Caco-2 (cell line): ENCODE measurements around the gene TAP1. TPM values are rescaled to one million over a fixed set of nuclear protein-coding genes. Genes with fewer than 3 reads are reported as not detected.
A peak's percentile ranks its signal among the peaks of the same experiment; 100 is the strongest.
"Not testable (repeated sequence)": the region's sequence is repeated elsewhere in the genome, so short reads cannot be mapped to it uniquely, and the experiment has no call there.

ENCODE experiments used
- BruUV-seq: library from RNA; stranded (reverse); fragments of 400-500 nt; replicated peaks from 2 replicates; lab custom pipeline; 2021; lab: Mats Ljungman, UMichigan
- CTCF ChIA-PET: fragments of 300-600 bp; sonication (Branson Sonifier 250); formaldehyde crosslinking; loops from one replicate; lab custom pipeline; 2022; ENCODE audit warnings: antibody characterized with exemption; lab: Charles Lee
- POLR2A ChIA-PET: fragments of 300-600 bp; sonication (Branson Sonifier 250); formaldehyde crosslinking; loops from one replicate; lab custom pipeline; 2022; ENCODE audit warnings: antibody characterized with exemption; lab: Charles Lee
- DNase-seq, 2 experiments: peaks; one replicate each; pipeline versions ENCODE4 v3.0.0 to v3.0.0-alpha.2; 2020 to 2022
- H3K27me3 ChIP-seq: replicated peaks from 2 replicates; pipeline ENCODE4 v1.6.0; 2011; ENCODE audit warnings: low read length; ENCODE audit not compliant: control insufficient read depth, insufficient read depth
- H3K36me3 ChIP-seq: 2 replicates; pipeline ENCODE4 v1.5.1; 2011; ENCODE audit warnings: low read length; ENCODE audit not compliant: control insufficient read depth, insufficient read depth
- H3K4me1 ChIP-seq: fragments of 250-450 bp; sonication (Bioruptor Pico); 2 replicates; pipeline ENCODE4 v1.5.1; 2020; ENCODE audit warnings: mild to moderate bottlenecking
- H3K4me3 ChIP-seq: 2 replicates; pipeline ENCODE4 v1.5.1; 2011; ENCODE audit warnings: low read depth, mild to moderate bottlenecking, control low read depth, low read length
- H3K9me3 ChIP-seq: fragments of 250-450 bp; sonication (Bioruptor Pico); 2 replicates; pipeline ENCODE4 v1.5.1; 2020; ENCODE audit warnings: mild to moderate bottlenecking, moderate library complexity
- H3K27ac Mint-ChIP-seq: one replicate; pipeline ENCODE4 v1.8.0; 2022; ENCODE audit warnings: mixed read lengths; ENCODE audit not compliant: unreplicated experiment
- H3K27me3 Mint-ChIP-seq: one replicate; pipeline ENCODE4 v1.8.0; 2022; ENCODE audit warnings: mixed read lengths; ENCODE audit not compliant: insufficient read depth, unreplicated experiment
- H3K36me3 Mint-ChIP-seq: one replicate; pipeline ENCODE4 v1.8.0; 2022; ENCODE audit warnings: mild to moderate bottlenecking, mixed read lengths; ENCODE audit not compliant: insufficient read depth, unreplicated experiment
- H3K4me1 Mint-ChIP-seq: one replicate; pipeline ENCODE4 v1.8.0; 2022; ENCODE audit warnings: low read depth, mixed read lengths; ENCODE audit not compliant: unreplicated experiment
- H3K4me3 Mint-ChIP-seq: one replicate; pipeline ENCODE4 v1.8.0; 2022; ENCODE audit warnings: mild to moderate bottlenecking, moderate library complexity, mixed read lengths; ENCODE audit not compliant: unreplicated experiment
- H3K9me3 Mint-ChIP-seq: one replicate; pipeline ENCODE4 v1.8.0; 2022; ENCODE audit warnings: mixed read lengths; ENCODE audit not compliant: unreplicated experiment
- intact Hi-C: fragments of 100-400 bp; cut with micrococcal nuclease; formaldehyde crosslinking; loops from one replicate; pipeline ENCODE4 v1.10.0; 2022; ENCODE audit not compliant: unreplicated experiment
- total RNA-seq: library from RNA; stranded (reverse); gene quantifications from 2 replicates; pipeline ENCODE4 v1.2.3, GENCODE V29; 2022
- TF ChIP-seq, protein P1 (sequence below), 2 experiments: fragments of 200-600 bp in 1 of 2; IDR thresholded peaks; 1 replicate in 1 of 2; 2 replicates in 1 of 2; pipeline versions ENCODE4 v1.5.1 to v1.8.0; 2011 to 2022; ENCODE audit warnings: antibody characterized with exemption in 1 of 2, control low read depth in 1 of 2, inconsistent platforms in 1 of 2, low read depth in 1 of 2, low read length in 1 of 2, mild to moderate bottlenecking in 1 of 2, moderate library complexity in 1 of 2; ENCODE audit not compliant: insufficient read depth in 1 of 2, severe bottlenecking in 1 of 2, unreplicated experiment in 1 of 2

The TAP1 gene
- total RNA-seq, 1 experiment from 2014 or later: 3.7 TPM

DNA sequence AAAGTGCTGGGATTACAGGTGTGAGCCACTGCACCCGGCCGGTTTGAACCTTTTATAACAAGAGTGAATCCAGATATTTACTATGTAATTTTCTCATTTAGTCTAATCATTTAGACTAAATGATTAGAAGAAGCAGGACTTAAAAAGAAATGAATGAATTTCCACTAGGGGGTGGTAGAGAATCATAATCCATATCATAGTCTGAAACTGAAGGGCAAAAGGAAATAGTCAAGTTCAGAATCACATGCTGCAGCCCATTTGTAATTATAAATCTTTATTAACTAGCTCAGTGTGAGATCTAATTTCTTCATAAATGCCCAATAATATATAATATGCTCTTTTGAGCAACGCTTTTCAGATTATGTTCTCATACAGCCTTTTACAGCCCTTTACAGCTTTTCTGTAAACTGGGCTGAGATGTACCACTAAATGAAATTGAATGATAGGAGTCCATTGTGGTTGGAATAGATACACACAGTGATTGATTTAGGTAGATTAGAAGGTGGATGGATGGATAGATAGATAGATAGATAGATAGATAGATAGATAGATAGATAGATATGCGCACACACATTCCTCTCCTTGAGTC, 32.3 kb upstream of the TAP1 start:
- Mint-ChIP-seq H3K36me3 (no peaks in the 10 kb centered on the region), H3K4me3 (no peak overlapping the region), H3K27me3 (peaks cover 7% of the 10 kb centered on the region), H3K4me1 (no peaks in the 10 kb centered on the region), H3K9me3 (no peaks in the 10 kb centered on the region), H3K27ac (no peak overlapping the region)
- ChIA-PET POLR2A (no interaction called here), CTCF (interaction anchor here (0.9 to 1.7 kb wide), 4 partner anchors 48 to 99 kb away, joined by 3 to 6 read pairs (median 4); partner anchors contain the start of gene HLA-DMA)
- BruUV-seq: no TSS peak
- TF ChIP-seq, protein P1, sequence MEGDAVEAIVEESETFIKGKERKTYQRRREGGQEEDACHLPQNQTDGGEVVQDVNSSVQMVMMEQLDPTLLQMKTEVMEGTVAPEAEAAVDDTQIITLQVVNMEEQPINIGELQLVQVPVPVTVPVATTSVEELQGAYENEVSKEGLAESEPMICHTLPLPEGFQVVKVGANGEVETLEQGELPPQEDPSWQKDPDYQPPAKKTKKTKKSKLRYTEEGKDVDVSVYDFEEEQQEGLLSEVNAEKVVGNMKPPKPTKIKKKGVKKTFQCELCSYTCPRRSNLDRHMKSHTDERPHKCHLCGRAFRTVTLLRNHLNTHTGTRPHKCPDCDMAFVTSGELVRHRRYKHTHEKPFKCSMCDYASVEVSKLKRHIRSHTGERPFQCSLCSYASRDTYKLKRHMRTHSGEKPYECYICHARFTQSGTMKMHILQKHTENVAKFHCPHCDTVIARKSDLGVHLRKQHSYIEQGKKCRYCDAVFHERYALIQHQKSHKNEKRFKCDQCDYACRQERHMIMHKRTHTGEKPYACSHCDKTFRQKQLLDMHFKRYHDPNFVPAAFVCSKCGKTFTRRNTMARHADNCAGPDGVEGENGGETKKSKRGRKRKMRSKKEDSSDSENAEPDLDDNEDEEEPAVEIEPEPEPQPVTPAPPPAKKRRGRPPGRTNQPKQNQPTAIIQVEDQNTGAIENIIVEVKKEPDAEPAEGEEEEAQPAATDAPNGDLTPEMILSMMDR (IDR thresholded peaks at IDR 0.05; ENCODE audit: insufficient read depth in 1 of 2, low read depth in 1 of 2, low read length in 1 of 2, severe bottlenecking in 1 of 2, unreplicated experiment in 1 of 2): peak; percentile 50 to 57
- Histone ChIP-seq H3K4me3 (no peak overlapping the region), H3K9me3 (no peaks in the 10 kb centered on the region), H3K36me3 (no peaks in the 10 kb centered on the region), H3K4me1 (no peaks in the 10 kb centered on the region), H3K27me3 (no peaks in the 10 kb centered on the region)
- DNase-seq: peak in 1 of 2 experiments; percentile 42
- intact Hi-C loops: loop anchor here (1.0 kb wide), 3 partner anchors 48 to 99 kb away; no protein-coding TSS in a partner anchor

DNA sequence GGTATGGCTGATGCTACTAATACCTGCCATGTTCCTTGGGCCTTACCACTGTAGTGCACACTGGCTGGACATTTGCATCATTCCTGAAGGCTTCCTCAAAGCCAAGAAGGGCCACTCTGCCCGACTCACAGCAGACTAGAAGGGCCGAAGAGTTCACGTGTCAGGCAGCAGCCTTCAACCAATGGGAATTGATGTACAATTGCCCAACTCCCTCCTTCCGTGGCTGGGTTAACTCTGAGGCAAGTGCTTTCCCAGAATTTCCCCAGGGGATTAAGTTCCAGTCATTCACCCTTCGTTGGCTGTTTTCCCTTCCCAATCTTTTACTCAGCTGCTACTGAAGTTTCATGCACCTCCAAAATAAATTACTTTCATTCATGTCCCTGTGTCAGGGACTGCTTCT, 30.3 kb upstream of the TAP1 start:
- ChIA-PET POLR2A (no interaction called here), CTCF (interaction anchor here (0.6 kb wide), 1 partner anchor 74 kb away, joined by 3 read pairs; no protein-coding TSS in a partner anchor)
- no peaks in the 10 kb centered on the region for H3K36me3 ChIP-seq
- Mint-ChIP-seq H3K36me3 (no peaks in the 10 kb centered on the region), H3K4me1 (no peaks in the 10 kb centered on the region), H3K27ac (no peak overlapping the region), H3K9me3 (no peaks in the 10 kb centered on the region), H3K4me3 (no peak overlapping the region), H3K27me3 (peaks cover 8% of the 10 kb centered on the region)
- H3K4me1 ChIP-seq: no peaks in the 10 kb centered on the region
- no TSS peak for BruUV-seq
- H3K27me3 ChIP-seq: no peaks in the 10 kb centered on the region
- TF ChIP-seq, protein P1 (IDR thresholded peaks at IDR 0.05; ENCODE audit: insufficient read depth in 1 of 2, low read depth in 1 of 2, low read length in 1 of 2, severe bottlenecking in 1 of 2, unreplicated experiment in 1 of 2): no peak
- no peak overlapping the region for H3K4me3 ChIP-seq
- DNase-seq: no peak
- intact Hi-C loops: no loop called here
- no peaks in the 10 kb centered on the region for H3K9me3 ChIP-seq

DNA sequence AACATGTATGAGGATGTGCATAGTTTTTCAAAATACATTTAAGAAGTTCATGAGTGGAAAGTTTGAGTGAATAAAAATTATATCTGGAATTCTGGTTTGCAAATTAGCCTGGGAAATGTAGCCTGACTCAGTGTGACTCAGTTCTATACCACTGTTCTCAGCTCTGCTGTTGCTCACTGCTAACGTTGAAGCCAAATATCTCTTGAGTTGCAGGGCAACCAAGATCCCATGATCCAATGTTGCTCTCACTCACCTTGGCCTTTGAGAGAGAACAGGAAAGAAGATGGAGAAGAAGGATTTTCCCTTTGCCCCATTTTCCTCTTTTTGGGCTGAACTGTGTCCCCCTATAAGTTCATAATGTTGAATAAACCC, 29.4 kb upstream of the TAP1 start:
- no peak overlapping the region for H3K27ac Mint-ChIP-seq
- H3K4me3 Mint-ChIP-seq: no peak overlapping the region
- ChIA-PET POLR2A (no interaction called here), CTCF (interaction anchor here (0.6 kb wide), 1 partner anchor 73 kb away, joined by 3 read pairs; no protein-coding TSS in a partner anchor)
- no peaks in the 10 kb centered on the region for H3K4me1 ChIP-seq
- peaks cover 9% of the 10 kb centered on the region for H3K27me3 Mint-ChIP-seq
- BruUV-seq: no TSS peak
- TF ChIP-seq, protein P1 (IDR thresholded peaks at IDR 0.05; ENCODE audit: insufficient read depth in 1 of 2, low read depth in 1 of 2, low read length in 1 of 2, severe bottlenecking in 1 of 2, unreplicated experiment in 1 of 2): no peak
- no peaks in the 10 kb centered on the region for H3K36me3 Mint-ChIP-seq
- intact Hi-C loops: no loop called here
- no peak overlapping the region for H3K4me3 ChIP-seq
- no peaks in the 10 kb centered on the region for H3K27me3 ChIP-seq
- no peaks in the 10 kb centered on the region for H3K4me1 Mint-ChIP-seq
- no peaks in the 10 kb centered on the region for H3K36me3 ChIP-seq
- DNase-seq: no peak
- no peaks in the 10 kb centered on the region for H3K9me3 ChIP-seq
- no peaks in the 10 kb centered on the region for H3K9me3 Mint-ChIP-seq

DNA sequence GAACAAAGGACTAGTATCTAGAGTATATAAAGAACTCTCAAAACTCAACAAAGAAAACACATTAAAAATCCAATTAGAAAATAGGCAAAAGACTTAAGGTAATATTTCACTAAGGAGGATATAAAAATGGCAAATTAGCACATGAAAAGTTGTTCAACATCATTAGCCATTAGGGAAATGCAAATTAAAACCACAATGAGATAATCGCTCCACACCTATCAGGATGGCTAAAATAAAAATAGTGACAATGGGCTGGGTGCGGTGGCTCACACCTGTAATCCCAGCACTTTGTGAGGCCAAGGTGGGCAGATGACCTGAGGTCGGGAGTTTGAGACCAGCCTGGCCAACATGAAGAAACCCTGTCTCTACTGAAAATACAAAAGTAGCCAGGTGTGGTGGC, 27.5 kb upstream of the TAP1 start:
- H3K4me3 ChIP-seq, H3K36me3 ChIP-seq, H3K36me3 Mint-ChIP-seq, H3K9me3 Mint-ChIP-seq, H3K9me3 ChIP-seq, BruUV-seq, DNase-seq, H3K27me3 Mint-ChIP-seq, H3K4me1 Mint-ChIP-seq, H3K4me1 ChIP-seq, POLR2A ChIA-PET, intact Hi-C loops, H3K4me3 Mint-ChIP-seq, H3K27ac Mint-ChIP-seq, CTCF ChIA-PET, H3K27me3 ChIP-seq: not testable (repeated sequence)
